Ishikawa (cell line): ENCODE data around the gene BCKDHA.

Source experiments
- CEBPB ChIP-seq: IDR thresholded peaks from 2 replicates; pipeline ENCODE4 v1.6.1; 2012
- CREB1 ChIP-seq: IDR thresholded peaks from 2 replicates; pipeline ENCODE4 v1.6.1; 2012; ENCODE audit warnings: low read depth
- EGR1 ChIP-seq: IDR thresholded peaks from 2 replicates; pipeline ENCODE4 v1.6.1; 2012
- EP300 ChIP-seq: IDR thresholded peaks from 2 replicates; pipeline ENCODE4 v1.6.1; 2012; ENCODE audit warnings: borderline replicate concordance
- FOXM1 ChIP-seq: IDR thresholded peaks from 2 replicates; pipeline ENCODE4 v1.6.1; 2012; ENCODE audit warnings: low read depth, borderline replicate concordance
- MAX ChIP-seq: IDR thresholded peaks from 2 replicates; pipeline ENCODE4 v1.6.1; 2012
- NFIC ChIP-seq: IDR thresholded peaks from 2 replicates; pipeline ENCODE4 v1.6.1; 2012
- RAD21 ChIP-seq: IDR thresholded peaks from 2 replicates; pipeline ENCODE4 v1.6.1; 2012; ENCODE audit warnings: low read depth
- TAF1 ChIP-seq: IDR thresholded peaks from 2 replicates; pipeline ENCODE4 v1.6.1; 2012; ENCODE audit warnings: low read depth, mild to moderate bottlenecking
- TEAD4 ChIP-seq: IDR thresholded peaks from 2 replicates; pipeline ENCODE4 v1.6.1; 2012
- YY1 ChIP-seq: IDR thresholded peaks from 2 replicates; pipeline ENCODE4 v1.6.1; 2012; ENCODE audit warnings: low read depth
- TF ChIP-seq, protein P1 (sequence below): IDR thresholded peaks from 2 replicates; pipeline ENCODE4 v1.6.1; 2012; ENCODE audit warnings: low read depth, mild to moderate bottlenecking

- TF ChIP-seq, protein P1, sequence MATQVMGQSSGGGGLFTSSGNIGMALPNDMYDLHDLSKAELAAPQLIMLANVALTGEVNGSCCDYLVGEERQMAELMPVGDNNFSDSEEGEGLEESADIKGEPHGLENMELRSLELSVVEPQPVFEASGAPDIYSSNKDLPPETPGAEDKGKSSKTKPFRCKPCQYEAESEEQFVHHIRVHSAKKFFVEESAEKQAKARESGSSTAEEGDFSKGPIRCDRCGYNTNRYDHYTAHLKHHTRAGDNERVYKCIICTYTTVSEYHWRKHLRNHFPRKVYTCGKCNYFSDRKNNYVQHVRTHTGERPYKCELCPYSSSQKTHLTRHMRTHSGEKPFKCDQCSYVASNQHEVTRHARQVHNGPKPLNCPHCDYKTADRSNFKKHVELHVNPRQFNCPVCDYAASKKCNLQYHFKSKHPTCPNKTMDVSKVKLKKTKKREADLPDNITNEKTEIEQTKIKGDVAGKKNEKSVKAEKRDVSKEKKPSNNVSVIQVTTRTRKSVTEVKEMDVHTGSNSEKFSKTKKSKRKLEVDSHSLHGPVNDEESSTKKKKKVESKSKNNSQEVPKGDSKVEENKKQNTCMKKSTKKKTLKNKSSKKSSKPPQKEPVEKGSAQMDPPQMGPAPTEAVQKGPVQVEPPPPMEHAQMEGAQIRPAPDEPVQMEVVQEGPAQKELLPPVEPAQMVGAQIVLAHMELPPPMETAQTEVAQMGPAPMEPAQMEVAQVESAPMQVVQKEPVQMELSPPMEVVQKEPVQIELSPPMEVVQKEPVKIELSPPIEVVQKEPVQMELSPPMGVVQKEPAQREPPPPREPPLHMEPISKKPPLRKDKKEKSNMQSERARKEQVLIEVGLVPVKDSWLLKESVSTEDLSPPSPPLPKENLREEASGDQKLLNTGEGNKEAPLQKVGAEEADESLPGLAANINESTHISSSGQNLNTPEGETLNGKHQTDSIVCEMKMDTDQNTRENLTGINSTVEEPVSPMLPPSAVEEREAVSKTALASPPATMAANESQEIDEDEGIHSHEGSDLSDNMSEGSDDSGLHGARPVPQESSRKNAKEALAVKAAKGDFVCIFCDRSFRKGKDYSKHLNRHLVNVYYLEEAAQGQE, result no peak
- TF ChIP-seq MAX (no peak), TEAD4 (no peak), CEBPB (no peak), RAD21 (peak; percentile 85), YY1 (no peak), EP300 (no peak), CREB1 (no peak), FOXM1 (no peak), TAF1 (no peak), EGR1 (no peak), NFIC (no peak)
Measured at GRCh38 chr19:41449079-41449864, 51.7 kb downstream of the BCKDHA start.
